HG03378 (cell line): ENCODE results near the gene GLUD1.
A peak's percentile ranks its signal among the peaks of the same experiment; 100 is the strongest.
"Not testable (repeated sequence)": the region's sequence is repeated elsewhere in the genome, so short reads cannot be mapped to it uniquely, and the experiment has no call there.

Source experiments
- ATAC-seq: cut with Tn5 transposase; IDR thresholded peaks from one replicate; pipeline ENCODE4 v1.9.1; 2021; ENCODE audit warnings: mild to moderate bottlenecking, moderate library complexity; ENCODE audit not compliant: unreplicated experiment

Gene GLUD1

DNA sequence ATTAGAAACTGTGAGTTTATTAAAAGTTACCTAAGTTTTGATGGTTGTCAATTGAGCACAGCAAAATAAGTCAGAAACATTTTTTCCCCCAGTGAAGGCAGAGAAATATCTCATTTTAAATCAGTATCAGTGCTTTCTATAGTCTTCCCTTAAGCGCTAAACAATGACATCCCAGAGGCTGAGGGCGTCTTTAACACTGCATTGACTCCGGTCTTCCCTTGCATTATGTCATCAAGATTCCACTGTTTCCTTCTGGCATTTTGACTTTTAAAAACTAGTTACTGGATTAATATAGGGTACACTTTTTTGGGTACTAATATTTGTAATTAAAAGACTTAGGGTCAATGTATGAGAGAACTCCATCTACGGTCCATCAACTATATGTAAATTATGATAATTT is 3.9 kb downstream of the GLUD1 start:
- no peak for ATAC-seq

DNA sequence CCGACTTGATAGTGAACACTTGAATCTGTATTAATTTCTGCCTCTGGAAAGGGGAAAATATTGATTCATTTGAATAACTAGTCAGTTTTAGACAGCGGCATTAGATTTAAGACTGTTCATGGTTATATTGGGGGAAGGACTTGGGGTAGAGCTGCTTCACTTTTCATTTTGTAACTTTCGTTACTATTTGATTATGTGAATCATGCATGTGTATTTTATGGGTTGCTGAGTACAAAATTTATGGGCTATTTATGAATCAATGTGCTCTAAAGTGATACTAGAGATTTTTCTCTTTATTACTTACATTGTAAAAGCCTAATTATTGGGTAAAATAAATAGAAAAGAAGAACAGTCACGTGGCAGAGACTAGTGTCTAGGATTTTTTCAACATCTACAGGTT is 4.9 kb downstream of the GLUD1 start:
- no peak for ATAC-seq

DNA sequence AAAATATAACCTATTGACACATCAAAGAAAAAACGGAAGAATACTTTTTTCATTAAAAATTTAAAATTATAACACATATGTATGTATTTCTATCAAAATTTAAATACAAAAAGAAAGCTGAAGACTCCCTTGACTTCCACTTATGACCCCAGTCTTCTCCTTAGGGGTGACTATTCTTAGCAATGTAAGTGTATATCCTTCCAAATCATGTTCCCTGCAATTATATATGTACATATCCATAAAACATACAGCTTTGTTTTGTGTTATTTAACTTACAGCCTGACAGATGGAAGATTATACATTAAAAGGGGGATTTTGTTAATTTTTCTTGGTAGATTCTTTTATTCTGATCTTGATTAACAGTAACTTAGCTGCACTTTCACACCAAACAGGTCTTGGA is 9.1 kb downstream of the GLUD1 start:
- ATAC-seq: no peak

DNA sequence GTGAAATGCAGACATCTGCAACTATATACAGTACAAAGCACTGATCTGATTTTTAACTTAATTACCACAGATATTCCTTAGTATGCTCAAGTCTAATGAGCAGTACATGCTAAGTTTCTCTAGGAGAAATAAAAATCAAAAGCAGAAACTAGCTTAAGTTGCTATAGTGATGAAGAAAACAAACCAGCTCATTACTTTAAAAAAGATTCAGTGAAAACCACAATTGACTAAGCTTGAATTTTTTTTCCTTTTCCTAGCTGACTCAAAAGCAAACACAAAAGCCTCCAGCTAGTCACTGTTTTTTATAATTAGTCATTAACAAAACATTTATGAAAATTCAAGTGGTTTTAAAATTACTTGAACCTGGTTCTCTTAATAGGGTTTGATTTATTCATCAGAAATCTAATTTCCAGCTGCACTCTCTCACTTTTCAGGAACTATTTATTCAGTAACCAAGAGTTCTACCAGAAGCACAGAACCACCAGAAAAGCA is 10.3 kb downstream of the GLUD1 start:
- ATAC-seq: peak; percentile 84

DNA sequence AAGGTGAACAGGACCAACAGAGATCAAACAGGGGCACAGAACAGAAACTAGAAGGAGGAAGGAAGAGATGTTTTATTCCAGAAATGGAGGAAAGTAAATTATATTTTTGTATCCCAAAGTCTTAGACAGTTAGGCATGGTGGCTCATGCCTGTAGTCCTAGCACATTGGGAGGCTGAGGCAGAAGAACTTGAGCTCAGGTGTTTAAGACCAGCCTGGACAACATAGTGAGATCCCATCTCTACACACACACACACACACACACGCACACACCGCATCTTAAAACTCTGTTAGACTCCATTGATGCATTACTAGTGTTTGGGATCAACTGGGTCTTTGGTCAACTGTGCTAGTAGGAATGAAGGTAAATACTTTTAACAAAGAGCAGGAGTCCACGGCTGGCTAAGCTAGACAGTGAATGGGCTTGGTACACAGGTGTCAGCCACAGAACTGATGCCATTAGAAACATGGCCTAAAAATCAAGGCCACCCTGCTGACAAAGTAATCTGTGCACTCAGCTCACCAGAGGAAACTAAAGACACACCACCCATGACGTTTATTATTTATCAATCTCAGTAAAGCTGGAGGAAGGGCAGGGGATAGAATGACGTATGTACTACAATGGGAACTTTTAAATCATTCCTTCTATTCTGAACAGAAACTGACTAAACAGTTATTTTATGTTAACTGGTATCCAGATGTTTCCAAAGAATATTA is 10.9 kb downstream of the GLUD1 start:
- ATAC-seq: peak; percentile 36

DNA sequence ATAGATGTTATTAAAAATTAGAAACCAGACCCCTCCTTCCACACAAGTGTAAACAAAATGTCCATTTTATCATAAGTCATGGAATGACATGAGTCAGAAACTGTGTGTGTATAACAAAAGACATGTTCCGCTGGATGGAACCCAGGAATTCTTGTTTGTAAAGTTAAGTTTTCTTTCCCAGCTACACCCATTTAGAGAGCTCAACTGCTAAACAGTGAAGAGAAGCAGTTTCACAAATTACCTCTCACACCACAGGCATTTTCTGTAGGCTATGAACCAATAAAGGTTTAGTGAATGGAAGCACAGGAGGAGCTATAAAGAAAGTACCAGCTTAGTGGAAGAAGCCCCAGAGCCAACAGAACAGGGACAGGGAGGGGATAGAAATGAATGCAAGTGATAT is 12.4 kb downstream of the GLUD1 start:
- not testable (repeated sequence) for ATAC-seq

DNA sequence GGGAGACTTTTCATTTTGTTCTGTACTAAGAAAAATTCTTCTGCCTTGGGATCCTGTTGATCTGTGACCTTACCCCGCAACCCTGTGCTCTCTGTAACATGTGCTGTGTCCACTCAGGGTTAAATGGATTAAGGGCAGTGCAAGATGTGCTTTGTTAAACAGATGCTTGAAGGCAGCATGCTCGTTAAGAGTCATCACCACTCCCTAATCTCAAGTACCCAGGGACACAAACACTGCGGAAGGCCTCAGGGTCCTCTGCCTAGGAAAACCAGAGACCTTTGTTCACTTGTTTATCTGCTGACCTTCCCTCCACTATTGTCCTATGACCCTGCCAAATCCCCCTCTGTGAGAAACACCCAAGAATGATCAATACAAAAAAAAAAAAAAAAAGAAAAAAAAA is 13.1 kb downstream of the GLUD1 start:
- ATAC-seq: not testable (repeated sequence)

DNA sequence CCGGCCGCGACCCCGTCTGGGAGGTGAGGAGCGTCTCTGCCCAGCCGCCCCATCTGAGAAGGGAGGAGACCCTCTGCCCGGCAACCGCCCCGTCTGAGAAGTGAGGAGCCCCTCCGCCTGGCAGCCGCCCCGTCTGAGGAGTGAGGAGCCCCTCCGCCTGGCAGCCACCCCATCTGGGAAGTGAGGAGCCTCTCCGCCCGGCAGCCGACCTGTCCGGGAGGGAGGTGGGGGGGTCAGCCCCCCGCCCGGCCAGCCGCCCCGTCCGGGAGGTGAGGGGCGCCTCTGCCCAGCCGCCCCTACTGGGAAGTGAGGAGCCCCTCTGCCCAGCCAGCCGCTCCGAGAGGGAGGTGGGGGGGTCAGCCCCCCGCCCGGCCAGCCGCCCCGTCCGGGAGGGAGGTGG is 14.0 kb downstream of the GLUD1 start:
- not testable (repeated sequence) for ATAC-seq

DNA sequence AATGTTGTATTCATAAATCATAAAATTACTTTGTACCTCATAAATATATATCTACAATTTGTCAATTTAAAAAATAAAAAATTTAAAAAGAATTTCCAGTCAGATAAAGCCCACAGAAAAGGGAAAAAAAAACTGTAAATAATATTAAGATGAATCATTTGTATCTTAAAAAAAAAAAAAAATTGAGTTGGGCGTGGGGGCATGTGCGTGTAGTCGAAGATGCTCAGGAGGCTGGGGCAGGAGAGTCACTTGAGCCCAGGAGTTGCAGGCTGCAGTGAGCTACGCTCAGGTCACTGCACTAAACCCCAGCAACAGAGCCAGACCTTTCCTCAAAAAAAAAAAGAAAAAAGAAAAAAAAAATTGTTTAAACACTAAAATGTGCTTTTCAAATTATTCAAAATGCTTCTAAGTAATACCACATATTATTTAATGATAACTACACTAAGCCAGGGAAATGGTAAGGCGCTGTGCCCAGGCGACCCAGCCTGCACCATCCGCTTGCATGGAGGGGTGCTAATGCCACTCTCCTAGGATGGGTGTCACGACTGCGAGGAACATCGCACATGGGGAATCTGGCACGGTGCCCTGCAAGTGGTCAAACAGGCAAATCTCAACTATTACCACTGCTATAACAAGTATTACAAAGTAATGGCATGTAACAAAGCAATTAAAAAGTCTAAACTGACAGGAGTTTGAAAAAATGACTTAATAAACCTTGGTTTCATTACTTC is 15.4 kb downstream of the GLUD1 start:
- no peak for ATAC-seq

DNA sequence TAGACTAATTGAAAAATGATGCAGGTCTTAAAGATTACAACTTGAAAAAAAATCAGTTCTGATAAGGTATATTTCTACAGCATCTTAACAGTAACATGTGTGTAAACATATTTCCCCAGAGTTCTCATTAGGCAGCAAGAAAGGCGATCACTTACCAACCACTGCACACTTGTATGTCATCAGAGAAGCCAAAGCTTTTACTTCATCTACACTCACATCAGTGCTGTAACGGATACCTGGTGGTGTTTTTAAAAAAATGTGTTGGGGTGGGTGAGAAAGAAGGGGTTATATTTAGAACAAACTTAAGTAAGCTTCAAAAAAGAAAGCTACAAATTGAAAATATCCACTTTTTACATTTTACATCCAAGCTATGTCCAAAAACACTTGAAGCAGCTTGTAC is 18.2 kb downstream of the GLUD1 start:
- ATAC-seq: not testable (repeated sequence)

DNA sequence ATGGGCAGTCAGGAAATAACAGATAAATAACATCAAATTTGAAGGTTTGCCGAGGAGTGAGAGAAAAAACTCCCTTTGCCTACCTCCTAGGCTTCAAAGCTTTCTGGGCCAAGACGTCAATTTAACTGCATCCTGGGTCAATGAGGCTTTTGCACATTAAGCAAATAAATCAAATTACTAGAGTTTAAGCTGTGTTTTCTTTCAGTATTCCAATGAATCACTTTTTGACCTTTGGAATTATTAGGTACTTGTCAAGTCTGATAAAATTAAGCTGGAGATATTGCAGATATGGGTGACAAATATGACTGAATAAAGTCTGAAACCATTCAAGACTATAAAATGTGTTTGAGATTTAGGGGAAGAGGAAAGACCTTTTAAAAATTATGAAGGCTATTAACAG is 22.2 kb downstream of the GLUD1 start:
- ATAC-seq: no peak

DNA sequence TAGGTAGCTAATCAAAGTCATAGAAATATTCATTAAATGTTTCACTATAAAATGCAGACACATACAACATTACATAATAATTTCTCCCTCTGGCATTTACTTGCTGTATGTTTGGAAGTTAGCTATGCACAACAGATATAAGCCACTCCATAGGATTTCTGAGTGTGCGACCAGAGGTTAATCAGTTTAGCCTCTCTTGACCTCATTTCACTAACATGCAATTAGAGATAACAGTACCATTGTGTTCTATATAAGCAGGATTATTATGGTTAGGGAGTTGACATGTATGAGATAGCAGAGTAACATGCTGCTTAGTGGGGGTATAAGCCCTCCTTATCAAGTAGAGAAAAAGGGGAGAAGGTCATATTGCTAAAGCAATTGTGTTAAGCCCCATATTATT is 26.4 kb downstream of the GLUD1 start:
- no peak for ATAC-seq

DNA sequence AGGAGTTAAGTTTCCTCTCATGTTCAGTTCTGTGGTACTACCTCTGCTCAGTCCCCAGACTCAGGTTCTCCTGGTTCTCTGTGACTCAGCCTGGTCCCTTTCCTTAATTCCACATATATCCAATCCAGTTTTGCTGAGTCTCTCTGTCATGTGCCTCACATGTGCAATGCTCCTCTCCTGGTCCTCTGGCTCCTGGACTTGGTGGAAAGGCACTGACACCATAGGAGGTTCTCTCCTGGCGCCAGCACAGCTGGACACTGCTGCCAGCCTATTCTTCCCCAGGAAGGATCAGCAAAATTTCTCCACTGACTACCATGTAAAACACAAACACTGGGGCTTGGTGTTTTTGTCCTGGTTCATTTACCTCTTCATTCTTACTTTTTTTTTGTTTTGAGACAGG is 27.8 kb downstream of the GLUD1 start:
- ATAC-seq: no peak

DNA sequence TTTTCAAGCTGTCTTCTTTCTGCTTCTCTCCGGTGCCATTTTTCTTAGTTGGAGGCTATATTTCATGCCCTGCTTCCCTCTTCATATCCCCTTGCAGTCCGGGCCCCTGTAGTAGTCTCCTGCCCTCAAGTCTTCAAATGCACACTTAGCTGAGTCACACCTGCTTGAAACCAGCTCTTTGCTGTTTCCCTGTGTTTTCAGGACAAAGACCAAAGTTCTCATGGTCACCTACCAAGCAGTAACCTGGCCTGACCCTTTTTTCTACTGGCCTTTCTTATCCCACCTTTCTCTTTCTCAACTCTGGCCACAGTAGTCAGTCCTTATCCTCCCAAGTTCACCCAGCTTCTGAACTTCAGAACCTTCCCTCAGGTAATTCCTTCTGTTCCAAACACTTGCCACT is 28.5 kb downstream of the GLUD1 start:
- ATAC-seq: no peak

DNA sequence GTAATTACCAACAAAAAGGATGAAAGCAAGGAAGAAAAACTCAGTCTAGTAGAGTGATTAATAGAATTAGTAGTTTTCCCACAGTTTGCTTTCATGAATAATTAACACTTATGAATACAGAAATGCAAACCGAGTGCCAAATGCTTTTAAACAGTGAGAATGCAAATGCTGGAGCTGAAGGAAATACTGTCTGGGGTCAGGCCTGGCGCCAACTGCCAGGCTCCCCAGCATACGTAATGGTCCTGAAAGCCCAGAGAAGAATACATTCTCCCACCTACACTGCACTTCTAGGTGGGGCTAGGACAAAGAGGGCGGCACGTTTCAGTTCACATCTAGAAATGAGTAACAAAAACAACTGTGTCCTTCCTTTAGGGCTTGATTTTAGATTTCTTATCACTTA is 30.0 kb downstream of the GLUD1 start:
- ATAC-seq: no peak

DNA sequence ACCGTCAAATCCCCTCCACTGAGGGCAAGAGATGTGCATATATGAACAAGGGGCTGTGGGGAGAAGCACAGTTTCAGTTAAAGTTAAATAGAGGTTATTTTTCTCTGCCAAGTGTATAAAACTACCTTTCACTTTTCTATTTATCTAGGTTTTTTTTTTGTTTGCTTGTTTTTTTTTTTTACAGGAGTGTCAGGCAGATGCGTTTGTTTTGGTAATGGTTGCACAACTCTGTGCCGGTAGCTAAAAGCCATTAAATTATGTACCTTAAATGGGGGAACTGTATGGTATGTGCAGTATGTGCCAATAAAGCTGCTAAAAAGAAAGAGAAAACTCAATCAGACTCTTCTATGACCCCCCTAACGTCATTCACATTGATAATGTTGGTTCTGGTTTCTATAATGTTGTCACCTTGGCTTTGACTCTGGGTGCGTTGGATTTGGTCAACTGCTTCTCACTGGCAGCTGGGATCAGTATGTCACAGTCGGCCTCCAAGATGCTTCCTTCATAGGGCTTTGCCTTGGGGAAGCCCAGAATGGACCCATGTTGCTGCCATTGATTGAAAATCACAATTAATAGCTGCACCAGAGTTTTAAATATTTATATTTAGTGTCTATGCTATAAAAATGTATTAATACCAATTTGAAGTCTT is 34.2 kb downstream of the GLUD1 start:
- no peak for ATAC-seq

DNA sequence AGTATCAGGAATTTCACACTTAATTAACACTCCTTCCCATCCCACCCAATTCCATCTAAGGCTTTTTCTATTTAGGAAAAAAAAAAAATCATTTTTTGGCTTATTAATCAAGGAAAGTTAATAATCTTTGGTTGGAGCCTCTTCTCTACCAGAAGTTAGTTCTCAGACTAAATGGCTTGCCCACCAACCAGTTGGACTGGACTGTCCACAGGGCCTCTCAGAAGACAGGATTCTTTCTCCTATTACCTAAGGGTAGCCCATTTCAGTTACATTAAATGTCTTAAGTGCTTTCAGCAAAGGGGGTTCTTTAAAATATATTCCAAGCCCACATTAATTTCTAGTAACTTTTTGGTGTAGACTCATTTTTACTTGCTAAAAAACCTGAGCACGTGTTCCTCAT is 35.2 kb downstream of the GLUD1 start:
- no peak for ATAC-seq

DNA sequence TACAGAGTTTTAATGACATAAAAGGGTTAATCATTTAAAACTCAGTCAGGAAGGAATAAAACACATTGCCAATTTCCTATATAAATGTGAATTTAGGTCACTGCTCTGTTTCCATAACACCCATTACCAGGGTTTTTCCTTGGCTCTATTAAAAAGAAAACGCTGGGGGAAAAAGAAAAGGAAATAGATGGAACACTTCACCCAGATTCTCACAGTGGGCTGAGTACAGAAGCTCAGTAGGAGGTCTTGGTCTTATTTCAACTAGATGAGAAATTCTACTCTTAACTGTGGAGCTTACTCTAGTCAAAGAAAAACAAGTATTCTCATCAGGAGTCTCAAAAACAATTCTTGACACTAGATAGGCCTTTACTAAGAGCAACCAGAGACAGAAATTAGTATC is 36.5 kb downstream of the GLUD1 start:
- no peak for ATAC-seq

DNA sequence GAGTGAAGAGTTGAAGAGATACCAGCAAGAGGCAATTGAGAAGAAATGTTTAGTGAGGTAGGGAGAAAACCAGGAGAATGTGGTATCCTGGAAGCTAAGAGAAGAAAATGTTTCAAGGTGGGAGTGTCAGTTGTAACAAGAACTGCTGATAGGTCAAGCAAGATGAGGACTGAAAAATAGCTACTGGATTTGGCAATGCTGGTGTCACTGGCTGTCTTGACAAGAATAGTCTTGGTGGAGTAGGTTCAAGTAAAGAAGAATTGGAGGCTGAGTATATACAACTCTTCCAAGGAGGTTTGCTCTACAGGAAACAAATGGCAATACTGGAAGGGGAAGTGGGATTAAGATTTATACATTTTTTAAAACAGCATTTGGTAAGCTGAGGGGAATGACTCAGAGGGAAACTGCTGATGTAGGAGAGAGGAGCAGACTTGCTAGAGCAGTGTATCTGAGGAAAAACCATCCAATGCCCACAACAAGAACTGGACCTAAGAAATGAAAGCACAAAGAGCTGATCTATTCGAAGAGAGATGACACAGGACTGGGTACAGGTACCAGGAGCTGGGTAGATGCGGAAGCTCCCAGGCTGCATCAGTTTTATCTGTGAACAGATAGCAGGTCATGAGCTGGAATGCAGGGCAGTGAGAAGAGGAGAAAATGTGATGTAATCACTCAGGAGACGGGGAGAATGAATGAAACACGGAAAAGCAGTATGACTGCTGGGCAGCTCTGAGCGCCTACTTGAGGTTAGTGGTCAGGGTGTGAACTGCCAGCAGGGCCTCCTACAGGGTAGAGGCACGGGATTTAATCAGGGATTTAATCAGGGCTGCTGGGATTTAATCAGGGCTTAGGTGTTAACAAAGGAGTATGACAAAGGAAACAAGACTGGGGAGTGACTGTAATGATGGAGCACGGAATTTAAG is 40.0 kb downstream of the GLUD1 start:
- ATAC-seq: no peak

DNA sequence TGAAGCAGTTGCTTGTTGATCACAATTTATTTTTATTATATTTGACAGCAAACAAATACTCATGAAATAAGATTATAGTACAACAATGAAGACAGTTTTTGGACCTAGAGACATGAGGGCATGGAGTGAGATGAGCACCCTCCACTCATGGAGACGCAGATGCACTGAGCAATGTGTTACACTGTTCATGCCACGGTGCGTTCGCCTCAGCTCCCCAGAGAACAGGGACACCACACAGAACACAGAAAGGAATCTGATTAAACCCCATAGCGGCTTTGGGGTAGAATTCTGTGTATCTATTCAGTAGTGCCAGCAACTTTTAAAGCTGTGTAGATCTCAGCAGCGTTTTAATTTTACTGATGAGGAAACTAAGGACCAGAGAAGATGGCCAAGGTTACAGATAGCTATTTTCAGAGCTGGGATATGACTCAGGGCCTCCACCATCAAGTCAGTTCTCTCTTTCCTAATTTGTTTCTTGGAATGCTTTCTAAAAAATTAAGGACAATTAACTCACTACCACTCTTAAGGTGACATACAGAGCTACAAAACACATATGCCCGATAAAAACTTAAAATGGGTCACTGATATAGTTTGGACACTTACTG is 41.0 kb downstream of the GLUD1 start:
- no peak for ATAC-seq

DNA sequence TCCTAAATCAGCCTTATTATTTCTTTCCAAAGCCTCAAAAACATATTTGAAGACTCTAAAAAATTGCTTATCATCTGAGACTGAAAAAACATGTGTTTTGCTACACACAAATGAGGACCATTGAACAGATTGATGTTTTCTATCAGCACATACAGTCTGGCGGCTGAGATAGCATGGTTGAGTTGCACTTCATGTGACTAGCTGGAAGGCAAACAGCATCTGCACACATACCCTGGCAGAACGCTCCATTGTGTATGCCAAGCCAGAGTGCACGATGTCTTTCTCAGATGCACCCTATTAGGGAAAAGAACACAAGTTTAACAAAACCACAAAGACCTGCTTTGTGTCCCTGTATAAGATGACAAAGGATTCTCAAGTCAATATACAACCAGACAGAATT is 41.5 kb downstream of the GLUD1 start:
- no peak for ATAC-seq
